Activated naive CD4-positive, alpha-beta T cell treated with anti-CD3 and anti-CD28 coated beads for 36 hours (primary cell): ENCODE results near the gene MZF1. TPM values are rescaled to one million over a fixed set of nuclear protein-coding genes. Genes with fewer than 3 reads are reported as not detected.
"Not testable (repeated sequence)": the region's sequence is repeated elsewhere in the genome, so short reads cannot be mapped to it uniquely, and the experiment has no call there.

ENCODE experiments used
- CTCF ChIA-PET: fragments of 350-600 bp; sonication (Branson Sonifier 250); formaldehyde crosslinking; loops from one replicate; lab custom pipeline; 2021; ENCODE audit warnings: antibody characterized with exemption; lab: Charles Lee
- DNase-seq: peaks from one replicate; pipeline ENCODE4 v3.0.0-alpha.2; 2020
- H3K27ac Mint-ChIP-seq: one replicate; pipeline ENCODE4 v1.8.0; 2021; ENCODE audit warnings: mild to moderate bottlenecking, mixed read lengths
- H3K27me3 Mint-ChIP-seq: one replicate; pipeline ENCODE4 v1.8.0; 2021; ENCODE audit warnings: low read depth, mixed read lengths
- H3K36me3 Mint-ChIP-seq: one replicate; pipeline ENCODE4 v1.8.0; 2021; ENCODE audit warnings: low read depth, mixed read lengths
- H3K4me1 Mint-ChIP-seq: one replicate; pipeline ENCODE4 v1.8.0; 2021; ENCODE audit warnings: low read depth, mixed read lengths
- H3K4me3 Mint-ChIP-seq: one replicate; pipeline ENCODE4 v1.8.0; 2021; ENCODE audit warnings: mild to moderate bottlenecking, moderate library complexity, mixed read lengths
- H3K9me3 Mint-ChIP-seq: one replicate; pipeline ENCODE4 v1.8.0; 2021; ENCODE audit warnings: mixed read lengths
- intact Hi-C: fragments of 100-400 bp; cut with micrococcal nuclease; formaldehyde crosslinking; loops from one replicate; pipeline ENCODE4 v1.15.1; 2023
- total RNA-seq, 2 experiments: library from RNA; stranded (reverse); gene quantifications; one replicate each; pipeline ENCODE4 v1.2.3, GENCODE V29; 2021

The MZF1 gene
- total RNA-seq, 2 experiments from 2014 or later, result 13.3 to 13.4 TPM

- Mint-ChIP-seq H3K9me3 (no peaks in the 10 kb centered on the region), H3K36me3 (peaks cover 10% of the 10 kb centered on the region), H3K4me3 (no peak overlapping the region), H3K27me3 (no peaks in the 10 kb centered on the region), H3K4me1 (peaks cover 46% of the 10 kb centered on the region), H3K27ac (peak overlapping the region; percentile 70)
- CTCF ChIA-PET, result interaction anchor here (0.6 to 2.4 kb wide), 5 partner anchors 24 to 100 kb away, joined by 3 to 10 read pairs (median 5); partner anchors contain the start of genes CHMP2A and ZBTB45
- intact Hi-C loops, result no loop called here
- peak; percentile 44 for DNase-seq
Observed at GRCh38 chr19:58578012-58578925, 5.1 kb upstream of the MZF1 start.

GRCh38 chr19:58577581-58577980, 4.4 kb upstream of the MZF1 start:
- CTCF ChIA-PET, result interaction anchor here (1.7 to 2.4 kb wide), 2 partner anchors 23 to 58 kb away, joined by 4 to 10 read pairs; partner anchors contain the start of genes CHMP2A and ZBTB45
- DNase-seq, H3K4me3 Mint-ChIP-seq, H3K27ac Mint-ChIP-seq, H3K27me3 Mint-ChIP-seq, intact Hi-C loops, H3K36me3 Mint-ChIP-seq, H3K9me3 Mint-ChIP-seq: not testable (repeated sequence)
- peaks cover 46% of the 10 kb centered on the region for H3K4me1 Mint-ChIP-seq

DNA sequence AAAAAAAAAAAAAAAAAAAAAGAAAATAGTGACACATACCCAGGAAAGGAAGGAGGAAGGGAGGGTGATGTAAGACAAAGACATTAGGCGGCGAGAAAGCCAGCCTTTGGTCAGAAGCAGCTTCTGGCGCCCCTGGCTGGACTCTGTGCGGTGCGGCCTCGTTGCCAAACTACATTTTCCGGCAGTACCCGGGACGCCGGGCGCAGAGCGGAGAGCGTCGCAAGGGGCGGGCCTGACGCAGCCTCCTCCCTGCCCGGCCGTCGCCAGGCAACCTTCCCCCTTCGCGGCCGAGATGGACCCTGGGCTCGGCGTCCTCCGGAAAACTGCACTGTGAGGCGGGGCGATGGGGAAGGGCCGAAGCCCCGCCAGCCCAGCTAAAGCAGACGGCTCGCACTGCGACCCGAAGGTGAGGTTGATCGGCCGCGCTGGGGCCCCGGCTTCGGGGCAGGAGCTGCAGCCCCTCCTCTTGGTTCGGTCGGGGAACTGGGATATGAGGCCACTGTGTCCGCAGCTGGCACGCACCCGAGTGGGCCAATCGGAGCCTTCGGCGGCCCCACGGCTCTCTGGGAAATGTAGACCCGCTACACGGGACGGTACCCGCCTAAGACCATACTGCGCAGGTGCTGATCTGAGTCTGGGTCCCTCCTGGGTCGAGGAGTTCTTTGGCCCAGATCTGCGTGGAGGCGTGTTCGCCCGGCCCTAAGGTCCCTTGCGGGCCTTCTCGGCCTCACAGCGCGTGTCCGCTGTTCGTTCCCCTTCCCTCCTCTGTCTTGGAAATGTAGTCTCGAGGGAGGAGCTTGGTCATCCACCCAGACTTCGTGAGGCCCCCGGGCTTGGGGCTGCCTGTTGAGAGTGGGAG, 2.3 kb upstream of the MZF1 start:
- Mint-ChIP-seq H3K27me3 (no peaks in the 10 kb centered on the region), H3K9me3 (no peaks in the 10 kb centered on the region), H3K36me3 (peaks cover 4% of the 10 kb centered on the region), H3K4me3 (peak overlapping the region; percentile 96), H3K27ac (peak overlapping the region; percentile 81), H3K4me1 (peaks cover 49% of the 10 kb centered on the region)
- DNase-seq, result peak; percentile 88
- CTCF ChIA-PET, result interaction anchor here (1.4 to 1.7 kb wide), 2 partner anchors 55 to 61 kb away, joined by 3 to 10 read pairs; partner anchors contain the start of gene ZBTB45
- intact Hi-C loops, result no loop called here

DNA sequence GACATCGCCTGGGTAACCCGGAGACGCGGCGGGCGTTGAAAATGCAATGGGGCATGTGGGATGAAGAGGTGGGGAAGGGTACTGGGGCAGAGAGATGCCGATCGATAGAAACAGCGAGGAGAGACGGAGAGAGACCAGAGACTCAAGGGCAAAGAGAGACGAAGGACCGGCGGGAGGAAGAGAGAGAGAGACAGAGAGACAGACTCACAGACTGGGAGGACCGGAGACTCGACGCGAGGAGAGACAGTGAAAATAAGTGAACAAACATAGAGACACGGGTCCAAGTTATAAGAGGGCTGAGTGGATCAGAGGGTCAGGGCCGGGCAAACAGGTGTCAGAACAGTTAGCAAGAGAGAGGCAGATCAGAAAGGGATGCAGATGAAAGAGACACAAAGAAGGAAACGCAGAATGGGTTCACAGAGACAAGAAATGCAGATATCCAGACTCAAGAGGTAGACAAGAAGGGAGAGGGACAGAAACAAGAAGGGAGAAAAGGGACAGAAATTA, 576 bp upstream of the MZF1 start:
- peak overlapping the region; percentile 96 for H3K4me3 Mint-ChIP-seq
- H3K9me3 Mint-ChIP-seq, result no peaks in the 10 kb centered on the region
- intact Hi-C loops, result loop anchor here (1.0 kb wide), 9 partner anchors 8 to 295 kb away; partner anchors contain the start of genes CHMP2A, TRIM28, ZBTB45 and ZNF132
- DNase-seq, result no peak
- H3K27ac Mint-ChIP-seq, result peak overlapping the region; percentile 99
- no peaks in the 10 kb centered on the region for H3K27me3 Mint-ChIP-seq
- CTCF ChIA-PET, result no interaction called here
- peaks cover 42% of the 10 kb centered on the region for H3K4me1 Mint-ChIP-seq
- H3K36me3 Mint-ChIP-seq, result peaks cover 12% of the 10 kb centered on the region

- H3K36me3 Mint-ChIP-seq, result peaks cover 18% of the 10 kb centered on the region
- no peaks in the 10 kb centered on the region for H3K9me3 Mint-ChIP-seq
- H3K4me1 Mint-ChIP-seq, result peaks cover 34% of the 10 kb centered on the region
- intact Hi-C loops, result loop anchor here (1.0 kb wide), 1 partner anchor 9 kb away; no protein-coding TSS in a partner anchor
- CTCF ChIA-PET, result interaction anchor here (2.0 kb wide), 1 partner anchor 9 kb away, joined by 4 read pairs; no protein-coding TSS in a partner anchor
- H3K27me3 Mint-ChIP-seq, result no peaks in the 10 kb centered on the region
- DNase-seq, result no peak
- H3K27ac Mint-ChIP-seq, result peak overlapping the region; percentile 99
- peak overlapping the region; percentile 96 for H3K4me3 Mint-ChIP-seq
Observed at GRCh38 chr19:58572026-58572817, 913 bp downstream of the MZF1 start.

- peak overlapping the region; percentile 96 for H3K4me3 Mint-ChIP-seq
- peak; percentile 3 for DNase-seq
- H3K27me3 Mint-ChIP-seq, result no peaks in the 10 kb centered on the region
- peak overlapping the region; percentile 99 for H3K27ac Mint-ChIP-seq
- CTCF ChIA-PET, result interaction anchor here (2.0 kb wide), 1 partner anchor 9 kb away, joined by 4 read pairs; no protein-coding TSS in a partner anchor
- H3K36me3 Mint-ChIP-seq, result peaks cover 20% of the 10 kb centered on the region
- H3K4me1 Mint-ChIP-seq, result peaks cover 33% of the 10 kb centered on the region
- intact Hi-C loops, result no loop called here
- no peaks in the 10 kb centered on the region for H3K9me3 Mint-ChIP-seq
Observed at GRCh38 chr19:58571575-58571947, 1.6 kb downstream of the MZF1 start.

GRCh38 chr19:58570770-58571574, 2.2 kb downstream of the MZF1 start:
- Mint-ChIP-seq H3K9me3 (no peaks in the 10 kb centered on the region), H3K27me3 (no peaks in the 10 kb centered on the region), H3K4me1 (peaks cover 28% of the 10 kb centered on the region), H3K4me3 (no peak overlapping the region), H3K27ac (no peak overlapping the region), H3K36me3 (peaks cover 22% of the 10 kb centered on the region)
- intact Hi-C loops, result no loop called here
- CTCF ChIA-PET, result interaction anchor here (2.0 kb wide), 1 partner anchor 10 kb away, joined by 4 read pairs; no protein-coding TSS in a partner anchor
- peak; percentile 3 for DNase-seq

- peaks cover 22% of the 10 kb centered on the region for H3K36me3 Mint-ChIP-seq
- H3K27ac Mint-ChIP-seq, result no peak overlapping the region
- CTCF ChIA-PET, result no interaction called here
- intact Hi-C loops, result no loop called here
- H3K27me3 Mint-ChIP-seq, result no peaks in the 10 kb centered on the region
- H3K4me1 Mint-ChIP-seq, result peaks cover 26% of the 10 kb centered on the region
- H3K9me3 Mint-ChIP-seq, result no peaks in the 10 kb centered on the region
- peak; percentile 2 for DNase-seq
- no peak overlapping the region for H3K4me3 Mint-ChIP-seq
Observed at GRCh38 chr19:58569943-58570670, 3.0 kb downstream of the MZF1 start.

DNA sequence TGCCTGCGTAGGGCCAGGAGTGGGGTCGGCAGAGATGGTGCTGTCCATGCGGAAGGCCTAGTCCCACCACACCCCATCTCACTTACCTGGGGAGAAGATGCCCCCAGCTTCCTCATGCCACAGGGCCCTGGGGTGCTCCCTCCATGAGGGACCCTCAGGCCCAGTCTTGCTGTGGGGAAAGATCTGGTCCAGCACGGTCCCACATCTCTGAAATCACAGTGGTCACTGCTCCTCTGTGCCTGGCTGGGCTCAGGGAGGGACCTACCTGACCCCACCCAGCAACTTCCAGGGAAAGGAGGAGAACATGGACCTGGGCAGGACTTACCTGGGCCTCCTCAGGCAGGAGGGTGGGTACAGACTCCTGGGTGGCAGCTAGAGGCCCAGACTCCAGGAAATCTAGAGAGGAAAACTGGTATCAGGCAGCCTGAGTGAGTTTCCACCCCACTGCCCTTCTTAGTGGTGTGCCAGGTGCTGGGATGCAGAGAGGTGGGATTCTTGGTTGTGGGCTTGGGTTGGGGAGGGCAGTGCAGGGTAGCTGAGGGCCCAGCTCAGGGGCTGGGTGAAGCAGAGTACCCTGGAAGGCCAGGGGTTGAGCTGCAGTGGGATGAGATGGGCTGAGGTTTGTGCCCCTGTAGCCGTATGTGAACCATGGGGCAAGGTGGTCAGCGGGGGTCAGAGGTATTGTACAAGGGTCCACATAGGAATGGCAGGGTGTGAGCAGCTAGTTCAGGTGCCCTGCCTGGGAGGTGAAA, 3.8 kb downstream of the MZF1 start:
- Mint-ChIP-seq H3K4me3 (no peak overlapping the region), H3K9me3 (no peaks in the 10 kb centered on the region), H3K4me1 (peaks cover 26% of the 10 kb centered on the region), H3K27me3 (no peaks in the 10 kb centered on the region), H3K27ac (no peak overlapping the region), H3K36me3 (peaks cover 23% of the 10 kb centered on the region)
- DNase-seq, result no peak
- CTCF ChIA-PET, result no interaction called here
- intact Hi-C loops, result no loop called here
